PC-9 (cell line): ENCODE results near the gene POLA2. TPM values are rescaled to one million over a fixed set of nuclear protein-coding genes. Genes with fewer than 3 reads are reported as not detected.

ENCODE experiments used
- BruUV-seq: library from RNA; stranded (reverse); fragments of 400-500 nt; replicated peaks from 2 replicates; lab custom pipeline; 2021; lab: Mats Ljungman, UMichigan
- CTCF ChIA-PET: fragments of 300-600 bp; sonication (Branson Sonifier 250); formaldehyde crosslinking; loops from one replicate; lab custom pipeline; 2022; ENCODE audit warnings: antibody characterized with exemption; lab: Charles Lee
- POLR2A ChIA-PET: fragments of 300-600 bp; sonication (Branson Sonifier 250); formaldehyde crosslinking; loops from one replicate; lab custom pipeline; 2022; ENCODE audit warnings: antibody characterized with exemption; ENCODE audit not compliant: unreplicated experiment; lab: Charles Lee
- DNase-seq, 2 experiments: peaks; one replicate each; pipeline versions ENCODE4 v3.0.0 to v3.0.0-alpha.2; 2015 to 2022; ENCODE audit warnings: mixed read lengths in 1 of 2
- H2AFZ ChIP-seq: fragments of 200-600 bp; sonication (generic); 2 replicates; pipeline ENCODE4 v1.8.1; 2017; ENCODE audit warnings: antibody characterized with exemption
- H3F3A ChIP-seq: fragments of 200-600 bp; sonication (generic); 2 replicates; pipeline ENCODE4 v1.8.1; 2017; ENCODE audit warnings: antibody characterized with exemption, mild to moderate bottlenecking, low read depth; ENCODE audit not compliant: insufficient read depth
- H3K27ac ChIP-seq: fragments of 200-600 bp; sonication (generic); 2 replicates; pipeline ENCODE4 v1.6.1; 2016; ENCODE audit warnings: mixed run types
- H3K27me3 ChIP-seq: fragments of 200-600 bp; sonication (generic); 2 replicates; pipeline ENCODE4 v1.6.1; 2016; ENCODE audit warnings: low read depth, mixed run types; ENCODE audit not compliant: insufficient read depth
- H3K36me3 ChIP-seq: fragments of 200-600 bp; sonication (generic); 2 replicates; pipeline ENCODE4 v1.6.1; 2016; ENCODE audit warnings: low read depth, mixed run types
- H3K4me1 ChIP-seq: fragments of 200-600 bp; sonication (generic); replicated peaks from 2 replicates; pipeline ENCODE4 v1.6.1; 2016; ENCODE audit warnings: mixed run types; ENCODE audit not compliant: insufficient read depth
- H3K4me2 ChIP-seq: fragments of 200-600 bp; sonication (generic); 2 replicates; pipeline ENCODE4 v1.6.1; 2017; ENCODE audit warnings: mixed run types
- H3K4me3 ChIP-seq: fragments of 200-600 bp; sonication (generic); 2 replicates; pipeline ENCODE4 v1.6.1; 2016; ENCODE audit warnings: mixed run types
- H3K79me2 ChIP-seq: fragments of 200-600 bp; sonication (generic); 2 replicates; pipeline ENCODE4 v1.6.1; 2017; ENCODE audit warnings: low read depth, mixed run types
- H3K9me2 ChIP-seq: fragments of 200-600 bp; sonication (generic); 2 replicates; pipeline ENCODE4 v1.8.1; 2017; ENCODE audit warnings: mild to moderate bottlenecking; ENCODE audit not compliant: insufficient read depth
- H3K9me3 ChIP-seq: fragments of 200-600 bp; sonication (generic); 2 replicates; pipeline ENCODE4 v1.8.1; 2016; ENCODE audit warnings: low read depth; ENCODE audit not compliant: insufficient read depth
- H4K20me1 ChIP-seq: fragments of 200-600 bp; sonication (generic); 2 replicates; pipeline ENCODE4 v1.8.1; 2017; ENCODE audit not compliant: insufficient read depth
- EZH2 ChIP-seq: fragments of 200-600 bp; sonication (generic); IDR thresholded peaks from 2 replicates; pipeline ENCODE4 v1.8.0; 2017; ENCODE audit warnings: antibody characterized with exemption, low read depth
- intact Hi-C: fragments of 100-400 bp; cut with micrococcal nuclease; formaldehyde crosslinking; loops from one replicate; pipeline ENCODE4 v1.10.0; 2022; ENCODE audit not compliant: unreplicated experiment
- total RNA-seq: library from RNA; stranded (reverse); gene quantifications from 2 replicates; pipeline ENCODE4 v1.2.3, GENCODE V29; 2021
- TF ChIP-seq, protein P1 (sequence below): fragments of 200-600 bp; sonication (generic); conservative IDR thresholded peaks from 2 replicates; pipeline ENCODE4 v1.6.1; 2017; ENCODE audit warnings: mixed run types, antibody characterized with exemption, mild to moderate bottlenecking, moderate library complexity

POLA2 gene
- total RNA-seq, 1 experiment from 2014 or later: 39.3 TPM

GRCh38 chr11:65298655-65299179, 37.0 kb downstream of the POLA2 start:
- no peaks in the 10 kb centered on the region for H3K9me3 ChIP-seq
- peaks cover 12% of the 10 kb centered on the region for H3K4me1 ChIP-seq
- no peaks in the 10 kb centered on the region for H4K20me1 ChIP-seq
- H3K4me2 ChIP-seq: no peak overlapping the region
- no peaks in the 10 kb centered on the region for H3K9me2 ChIP-seq
- ChIA-PET POLR2A (no interaction called here), CTCF (interaction anchor here (0.6 kb wide), 1 partner anchor 23 kb away, joined by 6 read pairs; no protein-coding TSS in a partner anchor)
- no peaks in the 10 kb centered on the region for H3K27me3 ChIP-seq
- H3F3A ChIP-seq: peaks cover 30% of the 10 kb centered on the region; the same call in 1 of the 2 replicates
- peaks cover 14% of the 10 kb centered on the region; the same call in 1 of the 2 replicates for H3K36me3 ChIP-seq
- TF ChIP-seq EZH2: no peak
- TF ChIP-seq, protein P1, sequence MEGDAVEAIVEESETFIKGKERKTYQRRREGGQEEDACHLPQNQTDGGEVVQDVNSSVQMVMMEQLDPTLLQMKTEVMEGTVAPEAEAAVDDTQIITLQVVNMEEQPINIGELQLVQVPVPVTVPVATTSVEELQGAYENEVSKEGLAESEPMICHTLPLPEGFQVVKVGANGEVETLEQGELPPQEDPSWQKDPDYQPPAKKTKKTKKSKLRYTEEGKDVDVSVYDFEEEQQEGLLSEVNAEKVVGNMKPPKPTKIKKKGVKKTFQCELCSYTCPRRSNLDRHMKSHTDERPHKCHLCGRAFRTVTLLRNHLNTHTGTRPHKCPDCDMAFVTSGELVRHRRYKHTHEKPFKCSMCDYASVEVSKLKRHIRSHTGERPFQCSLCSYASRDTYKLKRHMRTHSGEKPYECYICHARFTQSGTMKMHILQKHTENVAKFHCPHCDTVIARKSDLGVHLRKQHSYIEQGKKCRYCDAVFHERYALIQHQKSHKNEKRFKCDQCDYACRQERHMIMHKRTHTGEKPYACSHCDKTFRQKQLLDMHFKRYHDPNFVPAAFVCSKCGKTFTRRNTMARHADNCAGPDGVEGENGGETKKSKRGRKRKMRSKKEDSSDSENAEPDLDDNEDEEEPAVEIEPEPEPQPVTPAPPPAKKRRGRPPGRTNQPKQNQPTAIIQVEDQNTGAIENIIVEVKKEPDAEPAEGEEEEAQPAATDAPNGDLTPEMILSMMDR: no peak
- intact Hi-C loops: no loop called here
- H3K79me2 ChIP-seq: no peaks in the 10 kb centered on the region
- no peak overlapping the region for H3K4me3 ChIP-seq
- BruUV-seq: no TSS peak
- no peak overlapping the region for H3K27ac ChIP-seq
- H2AFZ ChIP-seq: no peak overlapping the region
- no peak for DNase-seq

DNA sequence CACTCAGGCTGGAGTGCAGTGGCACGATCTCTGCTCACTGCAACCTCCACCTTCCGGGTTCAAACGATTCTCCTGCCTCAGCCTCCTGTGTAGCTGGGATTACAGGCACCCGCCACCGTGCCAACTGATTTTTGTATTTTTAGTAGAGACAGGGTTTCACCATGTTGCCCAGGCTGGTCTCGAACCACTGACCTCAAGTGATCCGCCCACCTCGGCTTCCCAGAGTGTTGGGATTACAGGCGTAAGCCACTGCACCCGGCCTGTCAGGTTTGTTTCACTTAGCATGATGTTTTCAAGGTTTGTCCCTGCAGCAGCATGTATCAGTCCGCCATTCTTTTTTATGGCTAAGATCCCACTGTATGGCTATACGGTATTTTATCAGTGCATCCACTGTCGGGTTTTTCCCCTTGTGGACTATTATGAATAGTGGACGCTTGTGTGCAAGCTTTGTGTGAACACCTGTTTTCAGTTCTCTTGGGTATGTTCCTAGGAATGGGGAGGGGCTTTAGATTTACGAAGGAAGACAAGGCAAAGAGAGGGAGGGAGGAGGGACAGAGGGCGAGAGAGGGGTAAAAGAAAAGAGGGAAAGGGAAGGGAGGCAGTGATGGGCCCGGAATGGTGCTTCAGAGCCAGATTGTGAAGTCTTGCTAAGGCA, 39.0 kb downstream of the POLA2 start:
- no peaks in the 10 kb centered on the region for H3K9me2 ChIP-seq
- H3F3A ChIP-seq: peaks cover 27% of the 10 kb centered on the region; the same call in 1 of the 2 replicates
- ChIA-PET POLR2A (no interaction called here), CTCF (no interaction called here)
- no TSS peak for BruUV-seq
- H3K4me2 ChIP-seq: no peak overlapping the region
- no peak for TF ChIP-seq EZH2
- TF ChIP-seq, protein P1: no peak
- no peaks in the 10 kb centered on the region; the same call in 1 of the 2 replicates for H3K36me3 ChIP-seq
- DNase-seq: no peak
- no peaks in the 10 kb centered on the region for H3K79me2 ChIP-seq
- no peak overlapping the region for H2AFZ ChIP-seq
- intact Hi-C loops: no loop called here
- H4K20me1 ChIP-seq: no peaks in the 10 kb centered on the region
- H3K27ac ChIP-seq: no peak overlapping the region
- no peak overlapping the region for H3K4me3 ChIP-seq
- H3K4me1 ChIP-seq: peaks cover 11% of the 10 kb centered on the region
- no peaks in the 10 kb centered on the region for H3K9me3 ChIP-seq
- H3K27me3 ChIP-seq: no peaks in the 10 kb centered on the region

- no peaks in the 10 kb centered on the region for H3K79me2 ChIP-seq
- TF ChIP-seq EZH2: no peak
- TF ChIP-seq, protein P1: no peak
- no peaks in the 10 kb centered on the region for H3K9me2 ChIP-seq
- no peak overlapping the region for H3K4me3 ChIP-seq
- POLR2A ChIA-PET: interaction anchor here (0.5 to 0.7 kb wide), 3 partner anchors 9 to 40 kb away, joined by 3 to 5 read pairs (median 3); partner anchors contain the start of gene POLA2
- no TSS peak for BruUV-seq
- peaks cover 23% of the 10 kb centered on the region; the same call in 1 of the 2 replicates for H3F3A ChIP-seq
- 0 out of 2 replicates have a peak overlapping the region, but pooled peaks have one; percentile 4 for H3K4me2 ChIP-seq
- H3K27me3 ChIP-seq: no peaks in the 10 kb centered on the region
- H3K4me1 ChIP-seq: peaks cover 11% of the 10 kb centered on the region
- no peaks in the 10 kb centered on the region for H3K36me3 ChIP-seq
- DNase-seq: peak in 1 of 2 experiments; percentile 53
- CTCF ChIA-PET: interaction anchor here (1.4 kb wide), 1 partner anchor 14 kb away, joined by 5 read pairs; no protein-coding TSS in a partner anchor
- no peaks in the 10 kb centered on the region for H3K9me3 ChIP-seq
- H3K27ac ChIP-seq: no peak overlapping the region
- H4K20me1 ChIP-seq: no peaks in the 10 kb centered on the region
- H2AFZ ChIP-seq: no peak overlapping the region
- intact Hi-C loops: no loop called here
These were observed 39.9 kb downstream of the POLA2 start for GRCh38 chr11:65301491-65302329.
